ENCODE measurements around the gene CDK5R1.

CDK5R1 gene

GRCh38 chr17:32492264-32492589 lies 5.4 kb downstream of the CDK5R1 start:
- in situ Hi-C loops (cut with MboI; ENCODE audit: low sequenced_read_pairs), result no loop called here

DNA sequence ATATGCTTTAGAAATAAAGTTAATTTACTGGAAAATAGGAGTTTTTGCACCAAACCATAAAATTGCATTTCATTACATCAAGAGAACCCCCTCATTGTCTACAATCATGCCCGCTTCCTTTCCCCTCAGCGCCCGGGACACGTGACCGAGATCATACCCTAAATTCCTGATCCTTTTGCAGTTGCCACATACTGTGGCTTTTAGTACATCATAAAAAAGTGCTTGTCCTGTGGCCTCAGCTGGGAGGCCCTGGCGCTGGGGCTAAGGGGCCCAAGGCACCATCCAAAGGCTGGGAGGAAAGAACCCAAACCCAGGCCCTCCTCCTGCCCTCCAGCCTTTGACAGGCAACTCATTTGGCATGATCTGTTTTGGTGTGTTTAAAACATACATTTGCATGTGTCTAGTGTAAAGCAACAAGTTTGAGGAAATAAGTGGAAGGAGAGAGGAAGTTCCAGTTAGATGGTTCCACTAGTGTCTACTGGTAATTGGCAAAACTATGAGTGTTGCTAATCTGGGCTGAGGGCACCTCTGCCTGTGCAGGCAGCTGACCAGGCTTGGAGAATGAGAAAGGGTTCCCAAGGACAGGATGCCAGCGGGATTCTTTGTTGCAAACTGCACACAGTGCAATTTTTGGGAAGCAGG lies 6.0 kb downstream of the CDK5R1 start:
- in situ Hi-C loops (cut with MboI; ENCODE audit: low sequenced_read_pairs), result no loop called here

DNA sequence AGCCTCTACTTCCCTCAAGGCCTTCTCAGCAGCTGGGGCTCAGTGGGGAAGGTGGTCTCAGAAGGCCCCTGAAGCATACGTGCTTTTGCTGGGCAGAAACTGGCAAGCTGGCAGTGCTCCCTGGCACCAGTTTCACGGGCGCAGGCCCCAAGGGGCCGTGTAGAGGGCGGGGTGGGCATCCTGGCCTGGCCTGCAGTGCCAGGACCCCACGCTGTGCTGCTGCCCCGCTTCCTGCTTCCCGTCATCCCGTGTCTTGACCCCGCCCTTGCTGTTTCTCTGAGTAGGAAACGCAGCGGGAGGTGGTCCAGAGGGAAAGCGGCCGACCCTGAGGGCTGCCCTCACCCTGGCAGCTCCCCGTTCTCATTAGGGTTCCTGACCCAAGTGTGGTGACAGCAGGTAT lies 6.8 kb downstream of the CDK5R1 start:
- in situ Hi-C loops (cut with MboI; ENCODE audit: low sequenced_read_pairs), result no loop called here

- in situ Hi-C loops (cut with MboI; ENCODE audit: low sequenced_read_pairs), result no loop called here
These were observed 7.3 kb downstream of the CDK5R1 start for GRCh38 chr17:32493976-32494513.

GRCh38 chr17:32494621-32495358 lies 8.0 kb downstream of the CDK5R1 start:
- in situ Hi-C loops (cut with MboI; ENCODE audit: low sequenced_read_pairs), result no loop called here

DNA sequence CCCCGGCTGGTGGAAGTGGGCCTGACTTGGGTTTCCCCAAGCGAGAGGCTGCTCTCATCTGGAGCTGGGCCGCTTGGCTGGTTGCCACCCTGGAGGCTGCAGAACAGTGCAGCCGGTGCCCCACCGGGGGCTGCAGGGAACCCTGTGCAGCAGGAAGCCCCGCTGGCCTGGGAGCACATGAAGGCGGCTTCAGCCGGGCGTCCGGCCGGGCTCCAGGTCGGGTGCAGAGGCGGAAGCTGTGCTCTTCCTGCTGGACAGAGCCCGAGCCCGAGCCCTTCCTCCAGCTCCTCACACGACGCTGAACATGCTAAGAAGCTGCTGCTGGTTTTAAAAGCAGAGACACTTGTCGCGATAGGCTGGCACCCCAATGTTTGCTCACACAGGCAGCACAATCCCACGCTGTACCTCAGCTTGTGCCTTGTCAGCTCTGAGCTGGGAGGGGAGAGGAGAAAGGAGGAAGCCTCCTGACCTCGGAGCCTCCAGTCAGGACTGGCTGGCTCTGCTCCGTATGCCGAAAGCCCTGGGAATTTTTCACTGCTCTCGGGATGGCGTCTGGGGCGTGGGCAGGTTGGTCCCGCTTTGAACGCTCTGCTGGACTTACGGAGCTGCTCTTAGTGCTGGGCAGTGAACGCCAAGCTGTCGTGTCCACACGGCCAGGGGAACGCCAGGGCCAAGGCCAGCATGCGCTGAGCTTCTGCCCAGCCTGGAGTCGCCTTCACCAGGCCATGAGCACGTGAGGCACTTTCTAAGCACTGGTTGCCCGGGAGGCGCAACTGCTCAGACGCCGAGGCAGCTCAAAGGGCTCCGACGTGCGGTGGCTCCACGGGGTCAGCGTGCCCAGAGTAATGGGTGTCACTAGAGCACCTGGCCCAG lies 8.8 kb downstream of the CDK5R1 start:
- in situ Hi-C loops (cut with MboI; ENCODE audit: low sequenced_read_pairs), result no loop called here

DNA sequence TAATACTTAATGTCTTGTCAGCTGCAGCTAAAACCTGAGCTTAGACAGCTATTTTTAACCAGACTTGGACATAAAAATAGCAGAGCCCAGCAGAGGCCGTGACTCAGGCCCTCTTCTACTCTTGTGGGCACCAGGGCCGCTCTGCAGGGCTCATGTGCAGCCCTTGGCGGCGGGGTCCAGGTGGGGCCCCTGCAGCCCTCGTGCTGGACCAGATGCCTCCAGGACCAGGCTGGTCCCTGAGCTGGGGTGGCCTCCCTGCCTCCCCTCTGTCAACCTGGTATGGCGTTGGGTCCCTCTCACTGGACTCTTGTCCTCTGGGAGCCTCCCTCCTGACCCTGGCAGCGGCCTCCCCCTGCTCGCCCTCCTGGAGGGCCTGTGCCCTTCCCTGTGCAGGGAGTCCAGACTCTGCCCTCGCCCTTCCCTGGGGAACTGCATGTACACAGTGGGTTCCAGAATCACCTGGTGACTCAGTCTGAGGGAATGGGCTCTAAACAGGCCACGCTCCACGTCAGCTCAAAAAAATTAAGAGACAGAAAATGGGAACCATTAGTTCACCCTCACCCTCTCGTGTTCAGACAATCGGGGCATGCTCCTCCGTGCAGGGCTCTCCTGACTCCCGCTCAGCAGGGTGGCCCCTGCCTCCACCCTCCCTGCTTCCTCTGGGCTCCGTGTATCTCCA lies 9.7 kb downstream of the CDK5R1 start:
- in situ Hi-C loops (cut with MboI; ENCODE audit: low sequenced_read_pairs), result no loop called here

DNA sequence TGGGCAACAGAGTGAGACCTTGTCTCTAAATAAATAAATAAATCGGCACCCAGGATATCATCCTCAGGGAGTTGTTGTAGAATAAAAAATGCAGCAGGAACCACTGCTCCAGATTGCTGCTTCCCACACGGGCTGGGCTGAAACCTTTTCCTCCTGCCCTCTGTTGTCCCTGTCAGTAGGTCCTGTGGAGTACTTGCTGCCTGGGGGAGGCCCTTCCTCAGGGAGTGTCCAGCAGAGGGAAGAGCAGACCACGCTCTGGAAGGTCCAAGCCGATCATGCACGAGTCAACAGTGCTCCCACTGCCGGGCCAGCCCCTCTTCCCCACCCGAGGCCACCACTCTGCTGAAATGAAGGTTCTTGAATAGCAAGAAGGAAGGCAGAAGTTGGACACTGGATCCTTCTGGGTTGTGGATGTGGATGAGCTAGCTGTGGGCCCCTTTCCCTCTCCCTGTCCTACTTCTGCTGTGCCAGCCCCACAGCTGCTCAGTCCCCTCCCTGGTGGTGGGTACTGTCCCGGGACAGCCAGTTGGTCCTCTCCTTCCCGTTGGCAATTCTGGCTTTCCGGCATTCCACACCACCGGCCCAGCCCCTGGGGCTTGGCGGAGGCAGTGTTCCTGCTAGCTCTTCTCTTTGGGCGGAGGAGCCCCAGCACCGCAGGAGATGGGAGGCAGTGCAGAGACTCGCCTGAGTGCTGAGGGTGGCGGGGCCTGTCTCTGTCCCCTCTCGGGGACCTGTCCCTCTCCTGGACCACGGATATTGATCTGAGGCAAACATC lies 10.8 kb downstream of the CDK5R1 start:
- in situ Hi-C loops (cut with MboI; ENCODE audit: low sequenced_read_pairs), result no loop called here

DNA sequence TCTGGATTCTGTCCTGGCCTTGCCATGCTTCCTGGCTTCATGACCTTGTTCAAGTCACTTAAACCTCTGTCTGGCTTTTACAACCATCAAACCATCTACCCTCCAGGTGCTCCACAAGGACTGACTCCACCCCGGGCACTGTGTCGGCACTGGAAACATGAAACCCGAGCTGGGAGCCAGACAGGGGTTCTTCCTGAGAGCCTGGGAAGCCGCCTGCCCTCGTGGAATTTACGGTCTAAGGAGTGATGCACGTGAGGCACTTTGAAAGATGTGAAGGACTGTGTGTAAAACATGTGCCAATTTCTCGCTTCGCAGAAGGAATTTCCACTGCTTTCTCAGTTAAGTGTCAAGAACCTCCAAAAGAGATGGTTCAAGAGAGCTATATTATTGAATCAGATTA lies 11.6 kb downstream of the CDK5R1 start:
- in situ Hi-C loops (cut with MboI; ENCODE audit: low sequenced_read_pairs), result no loop called here

DNA sequence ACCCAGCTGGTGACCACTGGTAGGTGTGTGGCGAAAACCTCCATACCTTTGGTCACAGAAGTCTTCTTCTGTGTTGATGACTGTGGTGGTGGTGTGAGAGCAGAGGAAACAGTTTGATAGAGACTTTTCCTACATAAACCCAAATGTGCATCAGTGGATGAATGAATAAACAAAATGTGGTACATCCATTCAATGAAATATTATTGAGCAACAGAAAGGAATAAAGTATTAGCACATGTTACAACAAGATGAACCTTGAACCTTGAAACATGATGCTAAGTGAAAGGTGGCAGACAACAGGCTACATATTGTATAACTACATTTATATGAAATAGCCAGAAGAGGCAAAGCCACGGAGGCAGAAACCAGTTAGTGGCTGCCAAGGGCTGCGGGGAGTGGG lies 15.2 kb downstream of the CDK5R1 start:
- in situ Hi-C loops (cut with MboI; ENCODE audit: low sequenced_read_pairs), result no loop called here

- in situ Hi-C loops (cut with MboI; ENCODE audit: low sequenced_read_pairs), result no loop called here
These were observed 15.9 kb downstream of the CDK5R1 start for GRCh38 chr17:32502710-32503109.

DNA sequence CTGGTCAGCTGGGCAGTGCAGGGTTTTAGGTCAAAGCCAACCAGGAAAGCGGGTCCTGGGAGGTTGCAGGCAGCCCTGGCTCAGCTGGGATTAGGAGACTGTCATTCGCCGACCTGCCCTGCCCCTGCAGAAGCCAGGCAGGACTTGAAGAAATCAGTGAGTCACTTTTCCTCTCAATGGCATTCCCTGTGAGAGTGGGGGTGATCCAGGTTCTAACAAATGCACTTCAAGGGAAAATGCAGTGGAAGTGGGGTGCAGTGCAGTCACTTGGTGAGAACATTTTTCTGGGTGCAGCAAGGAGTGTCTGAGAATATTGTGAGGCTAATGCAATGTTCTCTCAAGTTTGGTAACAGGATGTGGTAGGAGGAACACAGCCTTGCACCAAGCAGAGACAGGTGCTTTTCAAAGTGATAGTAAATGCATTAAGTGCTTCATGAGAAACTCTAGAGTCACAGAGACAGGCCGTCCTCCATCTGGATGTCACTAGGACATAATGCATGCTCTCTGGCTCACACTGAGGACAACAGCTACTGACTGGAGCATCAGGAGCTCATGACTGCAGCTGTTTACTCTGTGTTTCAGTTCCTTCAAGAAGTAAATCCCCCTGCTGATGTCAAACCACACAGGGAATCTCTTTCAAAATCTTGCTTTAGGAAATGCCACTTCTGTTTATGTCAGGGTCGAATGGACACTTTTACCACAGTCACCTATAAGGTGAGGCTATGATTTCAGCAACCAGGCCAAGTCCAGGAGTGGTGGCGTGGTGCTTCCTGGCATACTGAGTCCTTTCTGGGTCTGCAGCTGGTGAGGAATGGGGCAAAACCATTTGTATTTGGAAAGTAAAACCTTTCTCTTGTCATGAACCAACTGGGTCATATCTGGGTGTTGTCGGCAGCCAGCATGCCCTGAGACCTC lies 16.7 kb downstream of the CDK5R1 start:
- in situ Hi-C loops (cut with MboI; ENCODE audit: low sequenced_read_pairs), result no loop called here

- in situ Hi-C loops (cut with MboI; ENCODE audit: low sequenced_read_pairs), result no loop called here
These were observed 17.6 kb downstream of the CDK5R1 start for GRCh38 chr17:32504166-32504990.

GRCh38 chr17:32508926-32509325 lies 22.1 kb downstream of the CDK5R1 start:
- in situ Hi-C loops (cut with MboI; ENCODE audit: low sequenced_read_pairs), result no loop called here

DNA sequence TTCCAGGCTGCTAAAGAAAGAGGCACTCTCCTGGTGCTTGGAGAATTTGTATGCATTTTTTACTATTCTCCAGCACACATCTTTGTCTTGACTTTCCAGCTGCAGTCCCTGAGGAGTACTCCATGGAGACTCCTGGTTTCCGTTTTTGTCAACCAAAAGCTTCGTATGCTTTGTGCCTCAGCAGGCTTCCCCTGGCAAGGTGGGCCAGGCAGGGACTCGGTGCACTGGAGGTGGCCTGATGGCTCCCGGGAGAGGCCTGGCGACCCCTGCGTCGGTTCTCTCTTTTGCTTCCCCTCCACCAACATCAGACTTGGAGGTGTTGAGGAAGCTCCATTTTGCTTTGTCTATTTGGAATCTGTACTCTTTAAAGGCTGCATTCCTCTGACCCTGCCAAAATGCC lies 23.7 kb downstream of the CDK5R1 start:
- in situ Hi-C loops (cut with MboI; ENCODE audit: low sequenced_read_pairs), result no loop called here

GRCh38 chr17:32512328-32512727 lies 25.5 kb downstream of the CDK5R1 start:
- in situ Hi-C loops (cut with MboI; ENCODE audit: low sequenced_read_pairs), result no loop called here

GRCh38 chr17:32513579-32513978 lies 26.8 kb downstream of the CDK5R1 start:
- in situ Hi-C loops (cut with MboI; ENCODE audit: low sequenced_read_pairs), result no loop called here

- in situ Hi-C loops (cut with MboI; ENCODE audit: low sequenced_read_pairs), result no loop called here
These were observed 27.8 kb downstream of the CDK5R1 start for GRCh38 chr17:32514606-32515005.

All from HL-60/S4 treated with retinoic acid at 250 ng/mL for 4 days and 3 days (cell line).